ENCODE data around the gene EXOSC9.

Gene EXOSC9

DNA sequence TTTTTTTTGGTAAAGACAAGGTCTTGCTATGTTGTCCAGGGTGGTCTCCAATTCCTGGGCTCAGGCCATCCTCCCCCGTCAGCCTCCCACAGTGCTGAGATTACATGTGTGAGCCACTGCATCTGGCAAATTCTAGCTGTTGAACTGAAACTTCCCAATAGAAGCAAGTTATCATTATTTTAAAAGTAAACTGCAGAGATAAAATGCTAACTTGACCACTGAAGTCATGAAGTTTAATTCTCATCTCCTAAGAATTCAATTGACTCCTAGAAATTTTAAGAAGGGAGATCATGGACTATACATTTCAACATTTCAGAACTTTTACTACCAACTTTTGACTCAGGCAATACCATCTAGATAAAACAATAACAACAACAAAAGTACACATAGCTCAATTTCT, 11.7 kb upstream of the EXOSC9 start:
- no peak for DNase-seq

DNA sequence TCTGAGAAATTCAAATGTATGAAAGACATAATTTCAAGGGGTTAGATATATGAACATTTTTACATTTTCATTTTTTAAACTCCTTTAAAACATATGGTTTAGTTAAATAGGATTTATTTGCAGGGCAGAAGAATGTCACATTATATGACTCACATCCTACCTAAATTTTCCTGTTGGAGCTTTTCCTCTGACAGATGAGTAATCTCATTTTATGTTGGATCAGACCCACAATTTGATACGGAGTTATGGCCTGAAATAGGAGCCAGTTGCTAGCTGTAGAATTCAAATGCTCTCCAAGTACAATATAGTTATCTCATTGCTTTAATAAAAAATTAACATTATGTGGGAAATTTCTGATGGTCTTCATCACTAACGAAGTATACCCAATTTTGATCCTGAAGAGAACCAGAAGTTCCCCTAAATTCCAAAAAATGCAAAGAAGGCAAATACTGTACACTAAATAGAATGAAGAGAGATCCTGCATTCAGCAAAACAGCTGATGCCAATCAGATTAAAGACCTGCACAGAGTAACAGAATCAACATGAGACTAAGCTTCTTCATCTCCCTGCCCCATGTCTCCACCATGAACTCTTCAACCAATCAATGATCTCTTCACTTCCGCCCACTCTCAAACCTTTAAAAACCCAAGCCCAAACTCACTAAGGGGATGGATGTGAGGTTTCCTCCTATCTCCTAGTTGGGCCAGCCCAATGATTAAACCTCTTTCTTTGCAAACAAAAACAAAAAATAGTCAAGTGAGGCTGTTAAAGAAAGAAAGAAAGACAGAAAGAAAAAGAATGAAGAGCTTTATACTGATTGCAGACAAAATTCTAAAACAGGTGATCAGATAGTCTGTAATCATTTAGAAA, 10.9 kb upstream of the EXOSC9 start:
- DNase-seq, result no peak

- no peak for DNase-seq
Measured at GRCh38 chr4:121790976-121791375, 10.1 kb upstream of the EXOSC9 start.

GRCh38 chr4:121791481-121791880, 9.6 kb upstream of the EXOSC9 start:
- DNase-seq, result no peak

DNA sequence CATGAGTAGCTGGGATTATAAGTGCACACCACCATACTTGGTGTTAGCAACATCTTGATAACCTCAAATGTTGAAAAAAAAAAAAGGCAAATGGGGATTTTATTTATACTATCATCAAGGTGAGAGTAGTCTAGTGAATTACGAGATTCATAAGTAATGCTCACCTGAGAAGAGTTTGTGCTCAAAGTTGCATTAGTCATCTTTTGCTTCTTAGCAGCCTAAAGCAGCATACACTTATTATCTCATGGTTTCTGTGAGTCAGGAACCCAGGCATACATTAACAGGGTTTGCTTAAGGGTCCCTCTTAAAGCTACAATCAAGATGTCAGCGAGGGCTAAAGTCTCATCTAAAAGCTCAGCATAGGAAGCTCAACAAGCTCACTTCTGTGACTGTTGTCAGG, 8.2 kb upstream of the EXOSC9 start:
- DNase-seq, result no peak

DNA sequence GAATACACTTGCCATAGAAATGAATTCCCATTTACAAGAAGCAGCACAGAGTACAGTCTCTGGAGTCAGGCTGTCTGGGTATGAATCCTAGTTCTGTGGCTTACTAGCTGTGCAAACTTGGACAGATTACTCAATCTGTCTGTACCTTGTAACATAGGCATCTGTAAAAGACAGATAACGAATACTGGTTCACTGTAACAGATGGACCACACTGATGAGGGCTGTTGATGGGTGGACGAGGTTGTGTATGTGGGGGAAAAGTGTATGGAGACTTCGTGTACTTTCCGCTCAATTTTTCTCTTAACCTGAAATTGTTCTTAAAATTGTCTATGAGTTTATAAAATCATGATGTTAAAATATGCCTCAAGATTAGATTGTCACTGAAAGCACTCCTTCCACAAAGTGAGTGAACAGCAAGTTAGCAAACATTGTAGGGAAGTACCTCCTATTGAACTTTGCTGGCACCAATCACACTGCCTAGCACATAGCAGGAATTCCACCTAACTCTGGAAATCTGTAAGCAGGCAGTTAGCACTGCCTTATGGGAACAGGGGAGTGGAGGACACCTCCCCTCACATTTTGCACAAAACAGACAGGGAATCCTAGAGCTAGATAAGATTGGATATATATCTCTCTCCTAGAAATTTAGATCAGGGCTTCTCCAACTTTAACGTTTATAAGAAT, 6.5 kb upstream of the EXOSC9 start:
- no peak for DNase-seq

DNA sequence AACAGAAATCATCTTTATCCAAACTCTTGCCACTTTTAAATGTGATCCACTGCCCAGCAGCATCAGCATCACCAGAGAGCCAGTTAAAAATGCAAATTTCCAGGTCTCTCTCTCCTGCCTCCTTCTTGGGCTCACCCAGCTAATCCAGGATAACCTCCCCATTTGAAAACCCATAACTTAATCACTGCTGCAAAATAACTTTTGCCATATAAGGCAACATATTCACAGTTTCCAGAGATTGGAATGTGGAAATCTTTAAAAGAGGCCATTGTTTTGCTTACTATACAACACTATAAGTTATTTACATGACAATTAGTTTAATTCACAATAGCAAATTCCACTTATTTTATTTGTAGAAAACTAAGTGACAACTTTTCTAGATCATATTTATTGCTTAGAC, 4.8 kb upstream of the EXOSC9 start:
- no peak for DNase-seq

GRCh38 chr4:121799208-121799823, 1.8 kb upstream of the EXOSC9 start:
- no peak for DNase-seq

DNA sequence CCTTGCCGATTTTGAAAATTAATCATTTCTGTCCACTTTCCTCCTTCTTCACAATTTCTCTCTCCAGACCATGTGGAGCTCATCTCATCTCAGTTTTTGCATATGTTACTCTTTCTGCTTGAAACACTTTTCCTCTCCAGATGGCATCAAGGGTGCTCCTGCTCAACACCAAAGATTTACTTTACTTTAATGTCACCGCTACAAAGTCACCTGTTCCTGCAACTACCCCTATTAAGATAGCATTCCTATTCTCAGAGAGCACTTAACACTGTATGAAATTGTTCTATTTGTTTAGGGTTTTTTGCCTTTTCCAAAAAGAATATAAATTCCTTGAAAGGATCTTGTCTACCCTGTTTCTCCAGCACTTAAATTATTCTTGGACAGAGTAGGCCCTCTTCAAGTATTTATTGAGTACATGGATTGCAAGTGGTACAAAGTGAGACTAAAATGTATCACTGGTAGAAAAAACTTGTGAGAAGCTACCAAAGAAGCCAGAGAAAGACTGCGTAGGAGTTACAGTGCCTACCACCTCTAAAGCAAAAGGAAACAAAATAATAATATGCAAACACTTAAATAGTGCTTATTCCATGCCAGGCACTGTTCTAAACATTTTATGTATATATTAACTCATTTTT, 1.1 kb upstream of the EXOSC9 start:
- DNase-seq, result peak in 1 of 6 experiments; percentile 23

- no peak for DNase-seq
Measured at GRCh38 chr4:121800638-121800960, 524 bp upstream of the EXOSC9 start.

- no peak for DNase-seq
Measured at GRCh38 chr4:121801715-121802075, 572 bp downstream of the EXOSC9 start.

GRCh38 chr4:121806411-121806810, 5.3 kb downstream of the EXOSC9 start:
- no peak for DNase-seq

- no peak for DNase-seq
Measured at GRCh38 chr4:121811122-121811521, 10.0 kb downstream of the EXOSC9 start.

DNA sequence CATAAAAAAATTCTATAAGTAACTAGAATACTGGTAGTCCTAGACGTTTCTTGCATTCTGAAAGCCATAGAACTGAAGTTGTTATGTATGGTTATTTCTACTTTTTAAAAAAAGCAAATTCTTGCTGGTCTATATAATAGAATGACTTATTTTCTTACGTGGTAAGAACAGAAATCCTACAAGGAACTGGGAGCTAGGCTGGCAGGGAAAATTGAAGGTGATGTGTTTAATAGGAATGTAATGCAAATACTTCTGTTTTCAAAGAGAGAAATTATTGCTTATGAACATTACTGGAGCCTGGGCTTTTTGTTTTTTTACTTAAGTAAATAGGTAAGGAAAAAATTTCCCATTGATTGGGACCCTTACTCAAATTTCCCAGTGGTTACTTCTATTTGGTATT, 13.6 kb downstream of the EXOSC9 start:
- no peak for DNase-seq

DNA sequence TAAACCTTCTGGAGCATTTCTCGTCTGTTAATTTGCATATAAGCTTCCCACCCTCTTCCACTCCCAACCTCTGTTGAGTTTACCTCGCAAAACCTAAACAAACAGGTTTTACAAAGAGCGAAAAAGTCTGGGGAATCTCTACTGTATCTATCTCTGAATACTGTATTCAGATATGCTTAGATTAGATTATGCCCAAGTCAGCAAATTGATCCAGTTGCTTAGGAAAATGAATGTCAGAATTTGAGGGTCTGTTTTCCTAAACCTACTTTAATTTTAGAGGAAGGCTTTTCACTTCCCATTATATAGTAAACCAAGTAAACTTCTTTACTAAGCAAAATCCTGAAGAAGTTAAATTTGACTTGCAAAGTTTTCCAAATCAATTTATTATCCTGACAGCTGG, 15.9 kb downstream of the EXOSC9 start:
- no peak for DNase-seq

DNA sequence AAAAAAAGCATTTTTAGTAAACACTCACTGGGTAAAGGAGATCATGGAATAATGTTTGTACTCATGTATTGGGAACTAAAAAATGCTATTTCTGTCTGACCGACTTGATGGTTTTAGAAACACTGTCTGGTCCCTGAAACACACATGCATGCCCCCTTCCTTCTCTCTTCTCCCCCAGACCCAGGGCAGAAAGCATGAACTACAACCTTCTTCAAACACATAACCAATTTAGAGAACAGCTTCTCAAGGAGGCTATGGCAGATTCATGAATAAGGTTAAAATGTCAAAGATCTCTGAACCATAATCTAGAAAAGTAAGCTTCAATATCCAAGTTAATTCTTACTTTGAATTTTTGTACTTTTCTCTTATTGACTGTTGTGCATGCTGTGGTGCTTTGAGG, 16.6 kb downstream of the EXOSC9 start:
- DNase-seq, result no peak

DNA sequence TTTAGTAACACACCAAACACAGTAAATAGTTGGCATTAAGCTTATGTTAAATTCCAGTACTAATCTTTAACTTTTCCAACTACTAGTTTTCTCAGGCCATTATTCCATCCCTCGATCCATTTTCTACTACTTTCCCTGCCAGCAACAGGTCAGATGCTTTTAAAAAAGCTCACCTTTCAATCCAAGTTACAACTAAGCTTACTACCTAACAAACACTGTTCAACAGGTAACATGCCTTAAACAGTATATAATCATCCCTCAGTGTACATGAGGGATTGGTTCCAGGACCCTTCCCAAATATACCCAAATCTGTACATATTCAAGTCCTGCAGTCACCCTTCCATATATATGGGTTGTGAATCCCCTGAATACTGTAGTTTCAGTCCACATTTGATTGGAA, 17.1 kb downstream of the EXOSC9 start:
- no peak for DNase-seq

DNA sequence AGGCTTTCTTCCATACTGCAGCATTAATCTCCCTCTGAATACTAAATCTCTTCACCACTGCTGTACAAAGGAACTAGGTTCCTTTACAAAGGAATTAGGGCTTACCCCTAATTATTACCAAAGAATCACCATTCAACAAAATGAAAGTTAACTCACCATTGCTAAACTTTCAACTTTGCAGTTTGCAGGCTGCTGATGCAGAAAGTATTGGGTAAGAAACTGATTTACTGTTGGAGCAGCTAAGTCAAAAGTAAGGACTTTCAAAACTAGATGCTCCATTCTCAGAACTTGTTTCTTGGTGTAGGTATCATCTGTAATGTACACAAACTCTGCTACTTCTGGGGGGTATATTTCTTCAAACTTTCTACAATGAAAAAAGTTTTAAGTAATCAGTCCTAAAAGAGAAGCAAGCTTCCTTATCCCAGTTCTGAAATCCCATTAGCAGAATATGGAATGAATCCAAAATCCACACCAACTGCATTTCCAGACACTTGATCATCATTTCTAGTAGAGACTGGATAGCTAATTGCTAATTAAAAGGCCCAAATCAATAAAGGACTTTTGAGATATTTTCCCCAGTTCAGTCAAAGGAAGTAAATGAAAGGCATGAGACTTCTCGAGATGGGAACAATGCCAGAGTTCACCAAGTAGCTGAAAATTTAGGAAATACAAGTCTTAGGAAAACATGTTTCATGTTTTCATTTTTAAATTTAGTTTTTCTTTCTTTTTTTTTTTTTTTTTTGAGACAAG, 18.3 kb downstream of the EXOSC9 start:
- no peak for DNase-seq

GRCh38 chr4:121822047-121822446, 20.9 kb downstream of the EXOSC9 start:
- DNase-seq, result no peak

DNA sequence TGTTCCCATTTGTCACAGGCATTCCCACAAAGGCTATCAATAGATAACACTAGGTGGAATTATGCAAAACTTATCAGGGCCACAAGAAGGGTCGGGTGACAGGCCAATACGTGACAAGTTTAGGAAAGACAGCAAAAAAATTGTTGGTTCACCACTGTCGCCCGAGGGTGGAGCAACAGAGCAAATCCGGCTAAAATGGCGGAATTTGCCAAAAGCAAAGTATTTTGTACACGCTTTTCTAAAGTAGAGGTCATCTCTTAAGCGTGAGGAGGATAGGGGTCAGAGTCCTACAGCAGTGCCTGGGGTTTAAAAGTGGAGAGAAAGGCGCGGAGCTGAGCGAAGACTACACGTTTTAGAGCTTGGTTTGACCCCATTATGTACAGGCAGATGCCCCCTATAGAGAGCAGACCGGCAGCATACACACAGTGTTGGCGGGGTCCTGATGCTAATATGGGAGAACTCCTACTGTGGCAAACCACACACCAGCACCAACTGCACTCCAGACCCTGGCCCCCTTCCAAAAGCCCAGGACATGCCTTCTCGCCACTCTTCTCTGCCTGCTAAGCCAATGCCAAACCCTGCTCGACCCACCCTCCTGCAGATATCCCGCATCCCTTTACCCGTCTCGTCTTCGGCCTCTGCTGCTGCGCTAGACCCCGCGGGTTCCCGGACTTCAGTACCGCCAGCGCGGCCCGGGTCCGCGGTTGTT, 21.8 kb downstream of the EXOSC9 start:
- DNase-seq, result peak in 2 of 6 experiments; percentile 5 to 29

GRCh38 chr4:121823505-121824170, 22.5 kb downstream of the EXOSC9 start, which contains the start of gene CCNA2:
Gene CCNA2 (minus strand): TSS chr4:121823883. CDS start chr4:121823628, 255 bp downstream.
- peak; percentile 91 to 94 (median 92) for DNase-seq

DNA sequence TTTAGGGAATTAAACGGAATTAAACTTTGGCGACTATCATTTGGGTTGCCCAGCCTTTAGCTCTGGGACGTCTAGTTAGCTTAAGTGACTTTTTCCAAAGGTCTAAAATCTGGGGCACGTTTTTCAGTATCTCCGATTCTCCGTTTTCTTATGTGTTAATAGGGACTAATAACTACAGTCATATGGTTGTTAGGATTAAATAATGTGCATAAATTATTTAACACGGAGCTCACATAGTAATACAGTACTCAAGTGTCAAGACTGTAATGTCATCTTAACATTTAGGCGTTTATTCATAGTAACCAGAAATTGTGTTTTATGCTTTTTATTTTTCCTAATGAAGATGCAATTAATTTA, 23.0 kb downstream of the EXOSC9 start:
- no peak for DNase-seq

Measured in stimulated activated naive CD4-positive, alpha-beta T cell (primary cell).